Nephron progenitor cell (in vitro differentiated cells): ENCODE results near the gene UBAP2.
"Not testable (repeated sequence)": the region's sequence is repeated elsewhere in the genome, so short reads cannot be mapped to it uniquely, and the experiment has no call there.

Source experiments
- DNase-seq: peaks from one replicate; pipeline ENCODE4 v3.0.0; 2021
- H3K27ac Mint-ChIP-seq: 2 replicates; pipeline ENCODE4 v1.8.0; 2021; ENCODE audit warnings: mild to moderate bottlenecking, moderate library complexity, mixed read lengths
- H3K27me3 Mint-ChIP-seq: 2 replicates; pipeline ENCODE4 v1.8.0; 2021; ENCODE audit warnings: mild to moderate bottlenecking, low read depth, mixed read lengths; ENCODE audit not compliant: poor library complexity
- H3K36me3 Mint-ChIP-seq: 2 replicates; pipeline ENCODE4 v1.8.0; 2021; ENCODE audit warnings: low read depth, mixed read lengths
- H3K4me1 Mint-ChIP-seq: 2 replicates; pipeline ENCODE4 v1.8.0; 2021; ENCODE audit warnings: mixed read lengths
- H3K4me3 Mint-ChIP-seq: 2 replicates; pipeline ENCODE4 v1.8.0; 2021; ENCODE audit warnings: mild to moderate bottlenecking, moderate library complexity, mixed read lengths
- H3K9me3 Mint-ChIP-seq: 2 replicates; pipeline ENCODE4 v1.8.0; 2021; ENCODE audit warnings: mild to moderate bottlenecking, moderate library complexity, mixed read lengths
- TF ChIP-seq, protein P1 (sequence below): fragments of 200-600 bp; sonication (generic); IDR thresholded peaks from 2 replicates; pipeline ENCODE4 v1.5.0; 2021; ENCODE audit warnings: antibody characterized with exemption

The UBAP2 gene

DNA sequence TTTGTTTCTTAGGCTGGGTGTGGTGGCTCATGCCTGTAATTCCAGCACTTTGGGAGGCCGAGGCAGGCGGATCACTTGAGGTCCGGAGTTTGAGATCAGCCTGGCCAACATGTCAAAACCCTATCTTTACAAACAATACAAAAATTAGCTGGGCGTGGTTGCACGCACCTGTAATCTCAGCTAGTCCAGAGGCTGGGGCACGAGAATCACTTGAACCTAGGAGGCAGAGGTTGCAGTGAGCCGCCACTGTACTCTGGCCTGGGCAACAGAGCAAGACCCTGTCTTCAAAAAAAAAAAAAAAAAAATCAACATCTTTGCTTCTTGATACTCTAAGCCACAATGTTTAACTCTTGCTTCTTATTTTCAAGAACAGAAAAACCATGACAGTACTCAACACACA lies 16.1 kb downstream of the UBAP2 start:
- Mint-ChIP-seq H3K27ac (no peak overlapping the region), H3K9me3 (peaks cover 27% of the 10 kb centered on the region), H3K4me1 (peaks cover 8% of the 10 kb centered on the region), H3K36me3 (peaks cover 85% of the 10 kb centered on the region), H3K4me3 (no peak overlapping the region), H3K27me3 (no peaks in the 10 kb centered on the region)
- DNase-seq, result no peak
- TF ChIP-seq, protein P1, sequence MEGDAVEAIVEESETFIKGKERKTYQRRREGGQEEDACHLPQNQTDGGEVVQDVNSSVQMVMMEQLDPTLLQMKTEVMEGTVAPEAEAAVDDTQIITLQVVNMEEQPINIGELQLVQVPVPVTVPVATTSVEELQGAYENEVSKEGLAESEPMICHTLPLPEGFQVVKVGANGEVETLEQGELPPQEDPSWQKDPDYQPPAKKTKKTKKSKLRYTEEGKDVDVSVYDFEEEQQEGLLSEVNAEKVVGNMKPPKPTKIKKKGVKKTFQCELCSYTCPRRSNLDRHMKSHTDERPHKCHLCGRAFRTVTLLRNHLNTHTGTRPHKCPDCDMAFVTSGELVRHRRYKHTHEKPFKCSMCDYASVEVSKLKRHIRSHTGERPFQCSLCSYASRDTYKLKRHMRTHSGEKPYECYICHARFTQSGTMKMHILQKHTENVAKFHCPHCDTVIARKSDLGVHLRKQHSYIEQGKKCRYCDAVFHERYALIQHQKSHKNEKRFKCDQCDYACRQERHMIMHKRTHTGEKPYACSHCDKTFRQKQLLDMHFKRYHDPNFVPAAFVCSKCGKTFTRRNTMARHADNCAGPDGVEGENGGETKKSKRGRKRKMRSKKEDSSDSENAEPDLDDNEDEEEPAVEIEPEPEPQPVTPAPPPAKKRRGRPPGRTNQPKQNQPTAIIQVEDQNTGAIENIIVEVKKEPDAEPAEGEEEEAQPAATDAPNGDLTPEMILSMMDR, result no peak

DNA sequence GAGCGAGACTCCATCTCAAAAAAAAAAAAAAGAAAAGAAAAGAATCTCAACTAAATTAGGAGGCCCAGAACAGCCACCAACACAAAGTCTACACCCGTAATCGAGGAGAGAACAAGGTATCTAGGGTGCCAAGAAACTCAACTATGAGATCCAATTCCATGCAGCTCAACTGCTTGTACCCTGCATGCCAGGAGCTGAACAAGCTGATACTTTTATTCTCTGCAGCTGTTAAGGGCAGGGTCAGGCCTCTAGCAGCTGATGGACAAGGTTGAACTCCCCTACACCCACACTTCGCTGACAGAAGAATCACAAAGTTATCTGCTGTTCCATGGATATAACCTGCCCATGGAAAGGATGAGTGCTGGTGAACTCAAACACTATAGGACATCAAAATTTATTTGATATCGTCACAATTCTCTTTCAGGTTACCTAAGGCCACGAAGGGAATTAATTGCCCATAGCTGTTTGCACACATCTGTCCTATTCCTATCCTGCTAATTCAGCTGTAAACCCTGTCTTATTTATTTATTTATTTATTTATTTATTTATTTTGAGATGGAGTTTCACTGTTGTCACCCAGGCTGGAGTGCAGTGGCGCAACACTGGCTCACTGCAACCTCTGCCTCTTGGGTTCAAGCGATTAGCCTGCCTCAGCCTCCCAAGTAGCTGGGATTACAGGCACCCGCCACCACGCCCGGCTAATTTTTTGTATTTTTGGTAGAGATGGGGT lies 20.7 kb downstream of the UBAP2 start:
- Mint-ChIP-seq H3K27me3 (no peaks in the 10 kb centered on the region), H3K4me1 (no peaks in the 10 kb centered on the region), H3K27ac (no peak overlapping the region), H3K9me3 (peaks cover 5% of the 10 kb centered on the region), H3K4me3 (no peak overlapping the region), H3K36me3 (peaks cover 75% of the 10 kb centered on the region)
- DNase-seq, result no peak
- TF ChIP-seq, protein P1, result no peak

DNA sequence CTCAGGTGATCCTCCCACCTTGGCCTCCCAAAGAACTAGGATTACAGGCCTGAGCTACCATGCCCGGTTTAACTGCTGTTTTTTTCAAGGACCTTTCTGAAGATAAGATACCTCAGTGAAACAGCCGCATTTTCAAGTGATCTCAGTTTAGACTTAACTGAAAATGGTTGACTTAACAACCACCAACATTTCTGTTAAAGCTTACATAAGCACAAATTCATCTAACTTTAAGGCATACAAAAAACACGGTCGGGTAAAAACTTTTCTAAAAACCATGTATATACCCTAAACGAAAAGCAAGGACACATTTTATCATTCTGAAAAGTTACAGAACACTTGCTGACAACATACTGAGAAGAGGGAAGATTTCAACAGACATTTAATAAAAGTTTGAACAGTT lies 22.9 kb downstream of the UBAP2 start:
- TF ChIP-seq, protein P1, result no peak
- Mint-ChIP-seq H3K36me3 (peaks cover 54% of the 10 kb centered on the region), H3K27ac (peak overlapping the region; percentile 28), H3K27me3 (no peaks in the 10 kb centered on the region), H3K4me1 (no peaks in the 10 kb centered on the region), H3K9me3 (no peaks in the 10 kb centered on the region), H3K4me3 (no peak overlapping the region)
- no peak for DNase-seq

DNA sequence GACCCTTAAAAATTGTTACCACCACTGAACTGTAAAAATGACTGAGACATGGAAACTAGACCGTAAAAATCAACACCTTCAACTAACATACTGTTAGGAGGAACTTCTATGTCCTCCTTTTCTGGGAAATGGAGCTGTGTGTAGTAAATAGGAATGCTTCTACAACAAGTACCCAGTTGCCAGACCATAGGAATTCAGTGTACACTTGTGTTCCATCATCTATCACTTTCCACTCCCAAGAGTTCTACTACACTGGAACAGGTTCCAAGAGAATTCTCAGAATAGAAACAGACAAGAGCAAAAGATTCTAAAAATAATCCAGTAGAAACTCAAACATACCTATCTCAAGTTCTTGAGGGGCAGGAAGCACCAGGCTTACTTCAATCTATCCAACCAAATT lies 23.6 kb downstream of the UBAP2 start:
- Mint-ChIP-seq H3K9me3 (no peaks in the 10 kb centered on the region), H3K27ac (peak overlapping the region; percentile 73), H3K36me3 (peaks cover 50% of the 10 kb centered on the region)

DNA sequence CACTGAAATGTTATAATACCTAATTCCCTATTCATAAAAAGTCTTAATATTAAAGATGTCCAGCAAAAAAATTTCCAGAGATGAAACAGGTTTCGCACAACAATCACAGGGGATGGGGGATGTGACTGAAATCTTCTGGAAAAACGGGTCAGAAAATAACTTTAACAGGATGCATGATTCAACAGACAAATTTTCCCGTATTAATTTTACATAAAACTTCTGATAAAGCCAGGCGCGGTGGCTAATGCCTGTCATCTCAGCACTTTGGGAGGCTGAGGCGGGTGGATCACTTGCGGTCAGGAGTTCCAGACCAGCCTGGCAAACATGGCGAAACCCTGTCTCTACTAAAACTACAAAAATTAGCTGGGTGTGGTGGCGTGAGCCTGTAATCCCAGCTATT lies 24.2 kb downstream of the UBAP2 start:
- not testable (repeated sequence) for H3K4me3 Mint-ChIP-seq, H3K9me3 Mint-ChIP-seq, H3K4me1 Mint-ChIP-seq, H3K27ac Mint-ChIP-seq, H3K27me3 Mint-ChIP-seq, DNase-seq
- peaks cover 46% of the 10 kb centered on the region for H3K36me3 Mint-ChIP-seq

More for the DNA sequence above, 23.6 kb downstream of the UBAP2 start:
- Mint-ChIP-seq H3K4me3 (no peak overlapping the region), H3K27me3 (no peaks in the 10 kb centered on the region), H3K4me1 (no peaks in the 10 kb centered on the region)
- DNase-seq, result no peak
- TF ChIP-seq, protein P1, result no peak

DNA sequence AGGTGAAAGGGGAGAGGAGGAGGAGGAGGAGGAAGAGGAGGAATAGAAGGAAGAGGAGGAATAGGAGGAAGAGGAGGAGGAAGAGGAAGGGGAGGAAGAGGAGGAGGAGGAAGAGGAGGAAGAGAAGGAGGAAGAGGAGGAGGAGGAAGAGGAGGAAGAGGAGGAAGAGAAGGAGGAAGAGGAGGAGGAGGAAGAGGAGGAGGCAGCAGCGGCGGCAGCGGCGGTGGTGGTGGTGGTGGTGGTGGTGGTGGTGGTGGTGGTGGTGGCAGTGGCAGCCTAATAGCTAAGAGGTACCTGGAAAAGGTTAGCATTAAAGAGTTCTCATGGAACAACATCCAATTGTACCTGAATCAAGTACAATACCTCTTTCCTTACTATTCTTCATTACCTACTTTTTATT lies 32.5 kb downstream of the UBAP2 start:
- peak overlapping the region; percentile 60 for H3K27ac Mint-ChIP-seq
- no peaks in the 10 kb centered on the region for H3K4me1 Mint-ChIP-seq
- no peaks in the 10 kb centered on the region for H3K9me3 Mint-ChIP-seq
- no peaks in the 10 kb centered on the region for H3K27me3 Mint-ChIP-seq
- peaks cover 44% of the 10 kb centered on the region for H3K36me3 Mint-ChIP-seq
- no peak overlapping the region for H3K4me3 Mint-ChIP-seq
- TF ChIP-seq, protein P1, result no peak
- no peak for DNase-seq
